HepG2 (cell line): Measurements from ENCODE around the gene KITLG. TPM values are rescaled to one million over a fixed set of nuclear protein-coding genes. Genes with fewer than 3 reads are reported as not detected.
"Not testable (repeated sequence)": the region's sequence is repeated elsewhere in the genome, so short reads cannot be mapped to it uniquely, and the experiment has no call there.

Source experiments
- ERF ChIP-seq: IDR thresholded peaks from 2 replicates; pipeline ENCODE4 v1.6.1; 2018; ENCODE audit warnings: missing biosample characterization, missing genetic modification reagents
- FOSL2 ChIP-seq: sonication (generic); formaldehyde crosslinking; IDR thresholded peaks from 2 replicates; pipeline ENCODE4 v1.4.0; 2020; ENCODE audit warnings: missing genetic modification reagents
- FOXK1 ChIP-seq: sonication (generic); formaldehyde crosslinking; IDR thresholded peaks from 2 replicates; pipeline ENCODE4 v1.4.0; 2020; ENCODE audit warnings: low read depth, missing genetic modification reagents, borderline replicate concordance
- FOXP1 ChIP-seq, 2 experiments: fragments of 450-650 bp in 1 of 2; IDR thresholded peaks; 2 replicates each; pipeline ENCODE4 v1.6.1; 2017 to 2018; ENCODE audit warnings: antibody characterized with exemption in 1 of 2
- GATAD2A ChIP-seq: IDR thresholded peaks from 2 replicates; pipeline ENCODE4 v1.6.1; 2016
- KDM3A ChIP-seq: IDR thresholded peaks from 2 replicates; pipeline ENCODE4 v1.6.1; 2018; ENCODE audit warnings: low read depth, missing compliant biosample characterization
- MIER3 ChIP-seq: IDR thresholded peaks from 2 replicates; pipeline ENCODE4 v1.6.1; 2016; ENCODE audit warnings: missing compliant biosample characterization, borderline replicate concordance
- MYNN ChIP-seq: sonication (generic); formaldehyde crosslinking; IDR thresholded peaks from 2 replicates; pipeline ENCODE4 v1.4.0; 2020; ENCODE audit warnings: mild to moderate bottlenecking, low read depth, missing genetic modification reagents
- TARDBP ChIP-seq: sonication (generic); formaldehyde crosslinking; IDR thresholded peaks from 2 replicates; pipeline ENCODE4 v1.8.0; 2022; ENCODE audit warnings: mild to moderate bottlenecking, missing genetic modification reagents
- ZBTB7B ChIP-seq: sonication (generic); formaldehyde crosslinking; IDR thresholded peaks from 2 replicates; pipeline ENCODE4 v1.4.0; 2020; ENCODE audit warnings: missing genetic modification reagents
- ZNF280B ChIP-seq: sonication (generic); formaldehyde crosslinking; IDR thresholded peaks from 2 replicates; pipeline ENCODE4 v1.5.0; 2020; ENCODE audit warnings: missing genetic modification reagents, mild to moderate bottlenecking, borderline replicate concordance
- ZNF501 ChIP-seq: sonication (generic); formaldehyde crosslinking; IDR thresholded peaks from 2 replicates; pipeline ENCODE4 v1.5.1; 2020; ENCODE audit warnings: mild to moderate bottlenecking, moderate library complexity, missing genetic modification reagents
- polyA plus RNA-seq, 8 experiments: library from polyadenylated mRNA; depleted of rRNA in 3 of 8; stranded (reverse) in 7 of 8; unstranded in 1 of 8; fragments of >200 nt; fragmentation: Illumina TruSeq in 4 of 8; extraction: Trizol in 4 of 8; gene quantifications; 2 replicates each; pipeline versions ENCODE4 v1.2.1 to v1.2.3, GENCODE V29; 2011 to 2016; ENCODE audit warnings: low read depth in 4 of 8, missing spikeins in 1 of 8, mixed read lengths in 1 of 8; ENCODE audit not compliant: insufficient read depth in 1 of 8
- total RNA-seq, 5 experiments: library from RNA; depleted of rRNA; stranded (reverse); fragments of >200 nt; fragmentation: Illumina TruSeq; extraction: Trizol; gene quantifications; 2 replicates each; pipeline ENCODE4 v1.2.3, GENCODE V29; 2016; ENCODE audit warnings: low read depth in 1 of 5
- TF ChIP-seq, protein P1 (sequence below): sonication (generic); formaldehyde crosslinking; IDR thresholded peaks from 2 replicates; pipeline ENCODE4 v1.8.1; 2023; ENCODE audit warnings: mild to moderate bottlenecking, missing genetic modification reagents
- TF ChIP-seq, protein P2 (sequence below): IDR thresholded peaks from 2 replicates; pipeline ENCODE4 v1.6.1; 2016; ENCODE audit warnings: low read depth
- TF ChIP-seq, protein P3 (sequence below): sonication (generic); formaldehyde crosslinking; IDR thresholded peaks from 2 replicates; pipeline ENCODE4 v1.5.1; 2020; ENCODE audit warnings: mild to moderate bottlenecking, missing genetic modification reagents, moderate library complexity
- TF ChIP-seq, protein P4 (sequence below): sonication (generic); formaldehyde crosslinking; IDR thresholded peaks from 2 replicates; pipeline ENCODE4 v1.5.0; 2020; ENCODE audit warnings: mild to moderate bottlenecking, missing genetic modification reagents

Gene KITLG
- total and polyA plus RNA-seq, 2 of the 13 experiments (the other 11 are each of a cell fraction or from before 2014, with no cell fraction given), result 0.66 to 4.3 TPM

DNA sequence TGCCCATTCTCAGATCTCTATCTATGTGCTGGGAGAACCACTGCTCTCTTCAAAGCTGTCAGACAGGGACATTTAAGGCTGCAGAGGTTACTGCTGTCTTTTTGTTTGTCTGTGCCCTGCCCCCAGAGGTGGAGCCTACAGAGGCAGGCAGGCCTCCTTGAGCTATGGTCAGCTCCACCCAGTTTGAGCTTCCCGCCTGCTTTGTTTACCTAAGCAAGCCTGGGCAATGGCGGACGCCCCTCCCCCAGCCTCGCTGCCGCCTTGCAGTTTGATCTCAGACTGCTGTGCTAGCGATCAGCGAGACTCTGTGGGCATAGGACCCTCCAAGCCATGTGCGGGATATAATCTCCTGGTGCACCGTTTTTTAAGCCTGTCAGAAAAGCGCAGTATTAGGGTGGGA, 113.6 kb downstream of the KITLG start (continued):
- TF ChIP-seq FOXK1 (CRISPR knock-in tag), result peak; percentile 51; the same call in 1 of the 2 replicates
- TF ChIP-seq, protein P1, sequence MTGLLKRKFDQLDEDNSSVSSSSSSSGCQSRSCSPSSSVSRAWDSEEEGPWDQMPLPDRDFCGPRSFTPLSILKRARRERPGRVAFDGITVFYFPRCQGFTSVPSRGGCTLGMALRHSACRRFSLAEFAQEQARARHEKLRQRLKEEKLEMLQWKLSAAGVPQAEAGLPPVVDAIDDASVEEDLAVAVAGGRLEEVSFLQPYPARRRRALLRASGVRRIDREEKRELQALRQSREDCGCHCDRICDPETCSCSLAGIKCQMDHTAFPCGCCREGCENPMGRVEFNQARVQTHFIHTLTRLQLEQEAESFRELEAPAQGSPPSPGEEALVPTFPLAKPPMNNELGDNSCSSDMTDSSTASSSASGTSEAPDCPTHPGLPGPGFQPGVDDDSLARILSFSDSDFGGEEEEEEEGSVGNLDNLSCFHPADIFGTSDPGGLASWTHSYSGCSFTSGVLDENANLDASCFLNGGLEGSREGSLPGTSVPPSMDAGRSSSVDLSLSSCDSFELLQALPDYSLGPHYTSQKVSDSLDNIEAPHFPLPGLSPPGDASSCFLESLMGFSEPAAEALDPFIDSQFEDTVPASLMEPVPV (CRISPR knock-in tag), result 0 out of 2 replicates have a peak, but pooled peaks have one; percentile 22
- TF ChIP-seq, protein P2, sequence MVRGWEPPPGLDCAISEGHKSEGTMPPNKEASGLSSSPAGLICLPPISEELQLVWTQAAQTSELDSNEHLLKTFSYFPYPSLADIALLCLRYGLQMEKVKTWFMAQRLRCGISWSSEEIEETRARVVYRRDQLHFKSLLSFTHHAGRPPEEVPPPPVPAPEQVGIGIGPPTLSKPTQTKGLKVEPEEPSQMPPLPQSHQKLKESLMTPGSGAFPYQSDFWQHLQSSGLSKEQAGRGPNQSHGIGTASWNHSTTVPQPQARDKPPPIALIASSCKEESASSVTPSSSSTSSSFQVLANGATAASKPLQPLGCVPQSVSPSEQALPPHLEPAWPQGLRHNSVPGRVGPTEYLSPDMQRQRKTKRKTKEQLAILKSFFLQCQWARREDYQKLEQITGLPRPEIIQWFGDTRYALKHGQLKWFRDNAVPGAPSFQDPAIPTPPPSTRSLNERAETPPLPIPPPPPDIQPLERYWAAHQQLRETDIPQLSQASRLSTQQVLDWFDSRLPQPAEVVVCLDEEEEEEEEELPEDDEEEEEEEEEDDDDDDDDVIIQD (CRISPR knock-in tag), result 0 out of 2 replicates have a peak, but pooled peaks have one; percentile 14
- 0 out of 2 replicates have a peak, but pooled peaks have one; percentile 28 for TF ChIP-seq ZBTB7B (CRISPR knock-in tag)
- TF ChIP-seq MIER3, result 0 out of 2 replicates have a peak, but pooled peaks have one; percentile 44
- TF ChIP-seq, protein P3, sequence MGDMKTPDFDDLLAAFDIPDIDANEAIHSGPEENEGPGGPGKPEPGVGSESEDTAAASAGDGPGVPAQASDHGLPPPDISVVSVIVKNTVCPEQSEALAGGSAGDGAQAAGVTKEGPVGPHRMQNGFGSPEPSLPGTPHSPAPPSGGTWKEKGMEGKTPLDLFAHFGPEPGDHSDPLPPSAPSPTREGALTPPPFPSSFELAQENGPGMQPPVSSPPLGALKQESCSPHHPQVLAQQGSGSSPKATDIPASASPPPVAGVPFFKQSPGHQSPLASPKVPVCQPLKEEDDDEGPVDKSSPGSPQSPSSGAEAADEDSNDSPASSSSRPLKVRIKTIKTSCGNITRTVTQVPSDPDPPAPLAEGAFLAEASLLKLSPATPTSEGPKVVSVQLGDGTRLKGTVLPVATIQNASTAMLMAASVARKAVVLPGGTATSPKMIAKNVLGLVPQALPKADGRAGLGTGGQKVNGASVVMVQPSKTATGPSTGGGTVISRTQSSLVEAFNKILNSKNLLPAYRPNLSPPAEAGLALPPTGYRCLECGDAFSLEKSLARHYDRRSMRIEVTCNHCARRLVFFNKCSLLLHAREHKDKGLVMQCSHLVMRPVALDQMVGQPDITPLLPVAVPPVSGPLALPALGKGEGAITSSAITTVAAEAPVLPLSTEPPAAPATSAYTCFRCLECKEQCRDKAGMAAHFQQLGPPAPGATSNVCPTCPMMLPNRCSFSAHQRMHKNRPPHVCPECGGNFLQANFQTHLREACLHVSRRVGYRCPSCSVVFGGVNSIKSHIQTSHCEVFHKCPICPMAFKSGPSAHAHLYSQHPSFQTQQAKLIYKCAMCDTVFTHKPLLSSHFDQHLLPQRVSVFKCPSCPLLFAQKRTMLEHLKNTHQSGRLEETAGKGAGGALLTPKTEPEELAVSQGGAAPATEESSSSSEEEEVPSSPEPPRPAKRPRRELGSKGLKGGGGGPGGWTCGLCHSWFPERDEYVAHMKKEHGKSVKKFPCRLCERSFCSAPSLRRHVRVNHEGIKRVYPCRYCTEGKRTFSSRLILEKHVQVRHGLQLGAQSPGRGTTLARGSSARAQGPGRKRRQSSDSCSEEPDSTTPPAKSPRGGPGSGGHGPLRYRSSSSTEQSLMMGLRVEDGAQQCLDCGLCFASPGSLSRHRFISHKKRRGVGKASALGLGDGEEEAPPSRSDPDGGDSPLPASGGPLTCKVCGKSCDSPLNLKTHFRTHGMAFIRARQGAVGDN (CRISPR knock-in tag), result peak; percentile 54
- peak; percentile 42; the same call in 1 of the 2 replicates for TF ChIP-seq GATAD2A (CRISPR knock-in tag)
- TF ChIP-seq FOSL2 (CRISPR knock-in tag), result 0 out of 2 replicates have a peak, but pooled peaks have one; percentile 6
- 0 out of 2 replicates have a peak, but pooled peaks have one; percentile 44 for TF ChIP-seq KDM3A
- TF ChIP-seq FOXP1 (IDR thresholded peaks at IDR 0.05), result not testable (repeated sequence)
- peak; percentile 44; the same call in 1 of the 2 replicates for TF ChIP-seq FOXP1 (CRISPR knock-in tag; IDR thresholded peaks at IDR 0.05)
- TF ChIP-seq ZNF501 (CRISPR knock-in tag), result 0 out of 2 replicates have a peak, but pooled peaks have one; percentile 35
- 0 out of 2 replicates have a peak, but pooled peaks have one; percentile 43 for TF ChIP-seq MYNN (CRISPR knock-in tag)
- TF ChIP-seq, protein P4, sequence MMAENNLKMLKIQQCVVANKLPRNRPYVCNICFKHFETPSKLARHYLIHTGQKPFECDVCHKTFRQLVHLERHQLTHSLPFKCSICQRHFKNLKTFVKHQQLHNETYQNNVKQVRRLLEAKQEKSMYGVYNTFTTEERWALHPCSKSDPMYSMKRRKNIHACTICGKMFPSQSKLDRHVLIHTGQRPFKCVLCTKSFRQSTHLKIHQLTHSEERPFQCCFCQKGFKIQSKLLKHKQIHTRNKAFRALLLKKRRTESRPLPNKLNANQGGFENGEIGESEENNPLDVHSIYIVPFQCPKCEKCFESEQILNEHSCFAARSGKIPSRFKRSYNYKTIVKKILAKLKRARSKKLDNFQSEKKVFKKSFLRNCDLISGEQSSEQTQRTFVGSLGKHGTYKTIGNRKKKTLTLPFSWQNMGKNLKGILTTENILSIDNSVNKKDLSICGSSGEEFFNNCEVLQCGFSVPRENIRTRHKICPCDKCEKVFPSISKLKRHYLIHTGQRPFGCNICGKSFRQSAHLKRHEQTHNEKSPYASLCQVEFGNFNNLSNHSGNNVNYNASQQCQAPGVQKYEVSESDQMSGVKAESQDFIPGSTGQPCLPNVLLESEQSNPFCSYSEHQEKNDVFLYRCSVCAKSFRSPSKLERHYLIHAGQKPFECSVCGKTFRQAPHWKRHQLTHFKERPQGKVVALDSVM (CRISPR knock-in tag), result peak; percentile 28; the same call in 1 of the 2 replicates
- TF ChIP-seq TARDBP, result peak; percentile 56; the same call in 1 of the 2 replicates
- 0 out of 2 replicates have a peak, but pooled peaks have one; percentile 21 for TF ChIP-seq ZNF280B (CRISPR knock-in tag)
- TF ChIP-seq ERF, result peak; percentile 31; the same call in 1 of the 2 replicates
